Calu3 (cell line): ENCODE data around the gene PHF8. TPM values are rescaled to one million over a fixed set of nuclear protein-coding genes. Genes with fewer than 3 reads are reported as not detected.

Source experiments
- BruUV-seq: library from RNA; stranded (reverse); fragments of 400-500 nt; replicated peaks from 2 replicates; lab custom pipeline; 2021; lab: Mats Ljungman, UMichigan
- CTCF ChIA-PET: fragments of 300-600 bp; sonication (Branson Sonifier 250); formaldehyde crosslinking; loops from one replicate; lab custom pipeline; 2022; ENCODE audit warnings: antibody characterized with exemption; lab: Charles Lee
- DNase-seq: peaks from one replicate; pipeline ENCODE4 v3.0.0; 2022
- H3K27ac Mint-ChIP-seq: one replicate; pipeline ENCODE4 v1.8.0; 2022; ENCODE audit warnings: mixed read lengths; ENCODE audit not compliant: unreplicated experiment
- H3K27me3 Mint-ChIP-seq: one replicate; pipeline ENCODE4 v1.8.0; 2022; ENCODE audit warnings: mixed read lengths; ENCODE audit not compliant: unreplicated experiment
- H3K36me3 Mint-ChIP-seq: one replicate; pipeline ENCODE4 v1.8.0; 2022; ENCODE audit warnings: mild to moderate bottlenecking, moderate library complexity, mixed read lengths; ENCODE audit not compliant: insufficient read depth, unreplicated experiment
- H3K4me1 Mint-ChIP-seq: one replicate; pipeline ENCODE4 v1.8.0; 2022; ENCODE audit warnings: mild to moderate bottlenecking, low read depth, mixed read lengths; ENCODE audit not compliant: unreplicated experiment
- H3K4me3 Mint-ChIP-seq: one replicate; pipeline ENCODE4 v1.8.0; 2022; ENCODE audit warnings: mild to moderate bottlenecking, low read depth, moderate library complexity, mixed read lengths; ENCODE audit not compliant: unreplicated experiment
- H3K9me3 Mint-ChIP-seq: one replicate; pipeline ENCODE4 v1.8.0; 2022; ENCODE audit warnings: low read depth, mixed read lengths; ENCODE audit not compliant: unreplicated experiment
- CTCF ChIP-seq: fragments of 200-600 bp; IDR thresholded peaks from one replicate; pipeline ENCODE4 v1.8.0; 2022; ENCODE audit warnings: antibody characterized with exemption; ENCODE audit not compliant: unreplicated experiment
- intact Hi-C: fragments of 100-400 bp; cut with micrococcal nuclease; formaldehyde crosslinking; loops from one replicate; pipeline ENCODE4 v1.10.0; 2022; ENCODE audit not compliant: unreplicated experiment
- total RNA-seq: library from RNA; stranded (reverse); gene quantifications from 2 replicates; pipeline ENCODE4 v1.2.3, GENCODE V29; 2022

The PHF8 gene
- total RNA-seq, 1 experiment from 2014 or later, result 32.3 TPM

- no TSS peak for BruUV-seq
- no peak overlapping the region for H3K4me3 Mint-ChIP-seq
- H3K36me3 Mint-ChIP-seq, result no peaks in the 10 kb centered on the region
- no peaks in the 10 kb centered on the region for H3K4me1 Mint-ChIP-seq
- no peak for DNase-seq
- intact Hi-C loops, result no loop called here
- no peaks in the 10 kb centered on the region for H3K27me3 Mint-ChIP-seq
- no peaks in the 10 kb centered on the region for H3K9me3 Mint-ChIP-seq
- TF ChIP-seq CTCF, result no peak
- H3K27ac Mint-ChIP-seq, result no peak overlapping the region
- CTCF ChIA-PET, result interaction anchor here (1.1 to 1.2 kb wide), 2 partner anchors 34 to 72 kb away, joined by 3 read pairs; no protein-coding TSS in a partner anchor
These were observed 32.6 kb upstream of the PHF8 start for GRCh38 chrX:54076903-54077302.

- TF ChIP-seq CTCF, result no peak
- Mint-ChIP-seq H3K27ac (no peak overlapping the region), H3K9me3 (no peaks in the 10 kb centered on the region), H3K36me3 (no peaks in the 10 kb centered on the region), H3K4me1 (no peaks in the 10 kb centered on the region), H3K4me3 (no peak overlapping the region), H3K27me3 (no peaks in the 10 kb centered on the region)
- intact Hi-C loops, result no loop called here
- BruUV-seq, result no TSS peak
- DNase-seq, result no peak
- CTCF ChIA-PET, result no interaction called here
These were observed 30.6 kb upstream of the PHF8 start for GRCh38 chrX:54074826-54075225.

- CTCF ChIA-PET, result no interaction called here
- no peak for DNase-seq
- Mint-ChIP-seq H3K36me3 (no peaks in the 10 kb centered on the region), H3K27me3 (no peaks in the 10 kb centered on the region), H3K4me3 (no peak overlapping the region), H3K4me1 (no peaks in the 10 kb centered on the region), H3K9me3 (no peaks in the 10 kb centered on the region), H3K27ac (no peak overlapping the region)
- BruUV-seq, result no TSS peak
- TF ChIP-seq CTCF, result no peak
- intact Hi-C loops, result no loop called here
These were observed 23.5 kb upstream of the PHF8 start for GRCh38 chrX:54067766-54068165.

- BruUV-seq, result no TSS peak
- no peaks in the 10 kb centered on the region for H3K36me3 Mint-ChIP-seq
- DNase-seq, result no peak
- intact Hi-C loops, result no loop called here
- no peak for TF ChIP-seq CTCF
- no peak overlapping the region for H3K4me3 Mint-ChIP-seq
- CTCF ChIA-PET, result no interaction called here
- H3K27me3 Mint-ChIP-seq, result no peaks in the 10 kb centered on the region
- H3K27ac Mint-ChIP-seq, result no peak overlapping the region
- H3K9me3 Mint-ChIP-seq, result no peaks in the 10 kb centered on the region
- no peaks in the 10 kb centered on the region for H3K4me1 Mint-ChIP-seq
These were observed 22.6 kb upstream of the PHF8 start for GRCh38 chrX:54066841-54067240.
